Activated CD4-positive, CD25-positive, alpha-beta regulatory T cell treated with anti-CD3 and anti-CD28 coated beads, Interleukin-2, amount 50 U/mL, for 72 hours (primary cell): ENCODE data around the gene COL24A1.

Experiments used
- DNase-seq: peaks from one replicate; pipeline ENCODE4 v3.0.0; 2021

COL24A1 gene

GRCh38 chr1:86156566-86157455, at the start of gene COL24A1:
TSS of gene COL24A1 (minus strand) at chr1:86156772. CDS start at chr1:86156396, 376 bp downstream.
- no peak for DNase-seq

GRCh38 chr1:86205741-86206140, 49.2 kb upstream of the COL24A1 start:
- DNase-seq, result no peak

- no peak for DNase-seq
Observed at GRCh38 chr1:86202552-86203340, 46.2 kb upstream of the COL24A1 start.

- no peak for DNase-seq
Observed at GRCh38 chr1:86201311-86201710, 44.7 kb upstream of the COL24A1 start.

GRCh38 chr1:86200901-86201300, 44.3 kb upstream of the COL24A1 start:
- no peak for DNase-seq

GRCh38 chr1:86197206-86197855, 40.8 kb upstream of the COL24A1 start:
- no peak for DNase-seq

GRCh38 chr1:86195281-86195680, 38.7 kb upstream of the COL24A1 start:
- DNase-seq, result no peak

GRCh38 chr1:86194491-86195034, 38.0 kb upstream of the COL24A1 start:
- no peak for DNase-seq

GRCh38 chr1:86192417-86192816, 35.8 kb upstream of the COL24A1 start:
- DNase-seq, result no peak

- DNase-seq, result no peak
Observed at GRCh38 chr1:86191958-86192357, 35.4 kb upstream of the COL24A1 start.

GRCh38 chr1:86190873-86191272, 34.3 kb upstream of the COL24A1 start:
- no peak for DNase-seq

- DNase-seq, result no peak
Observed at GRCh38 chr1:86184426-86184825, 27.9 kb upstream of the COL24A1 start.

GRCh38 chr1:86183810-86184209, 27.2 kb upstream of the COL24A1 start:
- DNase-seq, result no peak

- DNase-seq, result no peak
Observed at GRCh38 chr1:86176226-86176625, 19.7 kb upstream of the COL24A1 start.

- no peak for DNase-seq
Observed at GRCh38 chr1:86175756-86176155, 19.2 kb upstream of the COL24A1 start.

GRCh38 chr1:86169625-86170024, 13.1 kb upstream of the COL24A1 start:
- no peak for DNase-seq

- no peak for DNase-seq
Observed at GRCh38 chr1:86159800-86160199, 3.2 kb upstream of the COL24A1 start.

GRCh38 chr1:86155807-86156565, 586 bp downstream of the COL24A1 start:
- DNase-seq, result no peak

- no peak for DNase-seq
Observed at GRCh38 chr1:86155051-86155806, 1.3 kb downstream of the COL24A1 start.

GRCh38 chr1:86154571-86155050, 2.0 kb downstream of the COL24A1 start:
- no peak for DNase-seq

- no peak for DNase-seq
Observed at GRCh38 chr1:86153836-86154235, 2.7 kb downstream of the COL24A1 start.
